HG03575 (cell line): Measurements from ENCODE around the gene PBX4.

Experiments used
- ATAC-seq: cut with Tn5 transposase; IDR thresholded peaks from one replicate; pipeline ENCODE4 v1.9.1; 2021; ENCODE audit not compliant: unreplicated experiment, insufficient number of reproducible peaks, low FRiP score; ENCODE audit errors: extremely low read depth

Gene PBX4

GRCh38 chr19:19514881-19515641 lies 103.4 kb downstream of the PBX4 start, which contains the start of gene TSSK6:
Gene TSSK6 (minus strand): TSS chr19:19515548. CDS start chr19:19515427, 121 bp downstream.
- ATAC-seq: no peak

DNA sequence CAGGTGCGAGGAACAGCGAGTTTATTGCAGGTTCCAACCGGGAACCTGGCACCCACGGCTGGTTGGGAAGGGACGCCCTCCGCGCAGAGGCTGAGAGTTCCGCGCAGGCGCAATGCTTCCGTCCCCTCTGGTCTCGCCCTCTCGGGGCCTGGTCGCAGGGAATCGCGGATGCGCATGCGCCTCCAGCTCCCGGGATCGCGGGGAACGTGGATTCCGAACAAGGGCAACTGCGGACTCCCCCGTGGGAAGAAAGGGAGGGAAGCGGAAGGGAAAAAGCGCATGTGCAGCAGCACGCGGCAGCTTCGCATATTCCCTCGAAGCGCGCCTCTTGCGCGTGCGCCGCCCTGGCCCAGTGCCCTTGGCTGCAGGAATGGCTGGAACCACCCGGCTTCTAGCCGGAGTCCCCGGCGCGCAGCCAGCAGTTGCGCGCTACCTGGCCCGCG lies 104.3 kb downstream of the PBX4 start:
- no peak for ATAC-seq

GRCh38 chr19:19513682-19514081 lies 104.8 kb downstream of the PBX4 start:
- ATAC-seq: no peak
